Endothelial cell of umbilical vein (primary cell): Measurements from ENCODE around the gene CST8.

Experiments
- EZH2 ChIP-seq: IDR thresholded peaks from 2 replicates; pipeline ENCODE4 v1.6.1; 2012; ENCODE audit warnings: borderline replicate concordance, low read depth, mild to moderate bottlenecking, moderate library complexity, low read length, inconsistent platforms; ENCODE audit not compliant: severe bottlenecking
- GATA2 ChIP-seq: IDR thresholded peaks from 2 replicates; pipeline ENCODE4 v1.7.0; 2011; ENCODE audit warnings: low read depth, mild to moderate bottlenecking, moderate library complexity, mixed read lengths, low read length; ENCODE audit not compliant: insufficient read length, insufficient read depth
- POLR2AphosphoS5 ChIP-seq: IDR thresholded peaks from 2 replicates; pipeline ENCODE4 v1.6.1; 2012; ENCODE audit warnings: low read depth, mild to moderate bottlenecking, control low read depth, low read length, moderate library complexity; ENCODE audit not compliant: insufficient read depth
- TF ChIP-seq, protein P1 (sequence below), 2 donors: IDR thresholded peaks; 1 replicate in 1 of 2; 2 replicates in 1 of 2; pipeline ENCODE4 v1.5.1; 2011; ENCODE audit warnings: low read length in 2 of 2, mild to moderate bottlenecking in 2 of 2, moderate library complexity in 2 of 2, control low read depth in 1 of 2, inconsistent platforms in 1 of 2, low read depth in 1 of 2; ENCODE audit not compliant: insufficient read depth in 1 of 2; ENCODE audit errors: extremely low read depth in 1 of 2
- TF ChIP-seq, protein P2 (sequence below): IDR thresholded peaks from 2 replicates; pipeline ENCODE4 v1.6.1; 2011; ENCODE audit not compliant: insufficient read depth, insufficient read length

- TF ChIP-seq, protein P1, sequence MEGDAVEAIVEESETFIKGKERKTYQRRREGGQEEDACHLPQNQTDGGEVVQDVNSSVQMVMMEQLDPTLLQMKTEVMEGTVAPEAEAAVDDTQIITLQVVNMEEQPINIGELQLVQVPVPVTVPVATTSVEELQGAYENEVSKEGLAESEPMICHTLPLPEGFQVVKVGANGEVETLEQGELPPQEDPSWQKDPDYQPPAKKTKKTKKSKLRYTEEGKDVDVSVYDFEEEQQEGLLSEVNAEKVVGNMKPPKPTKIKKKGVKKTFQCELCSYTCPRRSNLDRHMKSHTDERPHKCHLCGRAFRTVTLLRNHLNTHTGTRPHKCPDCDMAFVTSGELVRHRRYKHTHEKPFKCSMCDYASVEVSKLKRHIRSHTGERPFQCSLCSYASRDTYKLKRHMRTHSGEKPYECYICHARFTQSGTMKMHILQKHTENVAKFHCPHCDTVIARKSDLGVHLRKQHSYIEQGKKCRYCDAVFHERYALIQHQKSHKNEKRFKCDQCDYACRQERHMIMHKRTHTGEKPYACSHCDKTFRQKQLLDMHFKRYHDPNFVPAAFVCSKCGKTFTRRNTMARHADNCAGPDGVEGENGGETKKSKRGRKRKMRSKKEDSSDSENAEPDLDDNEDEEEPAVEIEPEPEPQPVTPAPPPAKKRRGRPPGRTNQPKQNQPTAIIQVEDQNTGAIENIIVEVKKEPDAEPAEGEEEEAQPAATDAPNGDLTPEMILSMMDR (IDR thresholded peaks at IDR 0.05; ENCODE audit: extremely low read depth in 1 of 2, insufficient read depth in 1 of 2, low read depth in 1 of 2, low read length in 2 of 2): no peak
- TF ChIP-seq POLR2AphosphoS5 (no peak), EZH2 (no peak), GATA2 (no peak)
- TF ChIP-seq, protein P2, sequence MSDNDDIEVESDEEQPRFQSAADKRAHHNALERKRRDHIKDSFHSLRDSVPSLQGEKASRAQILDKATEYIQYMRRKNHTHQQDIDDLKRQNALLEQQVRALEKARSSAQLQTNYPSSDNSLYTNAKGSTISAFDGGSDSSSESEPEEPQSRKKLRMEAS: no peak
Measured at GRCh38 chr20:23484081-23484480, 6.8 kb upstream of the CST8 start.
